ENCODE results near the gene CDH4.
"Not testable (repeated sequence)": the region's sequence is repeated elsewhere in the genome, so short reads cannot be mapped to it uniquely, and the experiment has no call there.

DNA sequence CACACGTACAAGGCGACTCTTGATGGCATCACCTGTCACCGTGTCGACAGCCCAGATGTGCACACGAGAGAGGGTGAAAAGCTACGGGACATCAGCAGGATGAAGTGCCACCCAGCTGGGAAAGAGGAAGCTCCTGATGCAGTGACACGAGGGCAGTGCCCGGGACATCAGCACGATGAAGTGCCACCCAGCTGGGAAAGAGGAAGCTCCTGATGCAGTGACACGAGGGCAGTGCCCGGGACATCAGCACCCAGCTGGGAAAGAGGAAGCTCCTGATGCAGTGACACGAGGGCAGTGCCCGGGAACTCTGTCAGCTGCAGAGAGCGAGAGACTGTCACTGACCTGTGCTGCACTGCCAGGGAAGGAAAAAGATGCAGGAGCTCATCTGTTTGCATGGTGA, 732.4 kb downstream of the CDH4 start:
- TF ChIP-seq, protein P1, sequence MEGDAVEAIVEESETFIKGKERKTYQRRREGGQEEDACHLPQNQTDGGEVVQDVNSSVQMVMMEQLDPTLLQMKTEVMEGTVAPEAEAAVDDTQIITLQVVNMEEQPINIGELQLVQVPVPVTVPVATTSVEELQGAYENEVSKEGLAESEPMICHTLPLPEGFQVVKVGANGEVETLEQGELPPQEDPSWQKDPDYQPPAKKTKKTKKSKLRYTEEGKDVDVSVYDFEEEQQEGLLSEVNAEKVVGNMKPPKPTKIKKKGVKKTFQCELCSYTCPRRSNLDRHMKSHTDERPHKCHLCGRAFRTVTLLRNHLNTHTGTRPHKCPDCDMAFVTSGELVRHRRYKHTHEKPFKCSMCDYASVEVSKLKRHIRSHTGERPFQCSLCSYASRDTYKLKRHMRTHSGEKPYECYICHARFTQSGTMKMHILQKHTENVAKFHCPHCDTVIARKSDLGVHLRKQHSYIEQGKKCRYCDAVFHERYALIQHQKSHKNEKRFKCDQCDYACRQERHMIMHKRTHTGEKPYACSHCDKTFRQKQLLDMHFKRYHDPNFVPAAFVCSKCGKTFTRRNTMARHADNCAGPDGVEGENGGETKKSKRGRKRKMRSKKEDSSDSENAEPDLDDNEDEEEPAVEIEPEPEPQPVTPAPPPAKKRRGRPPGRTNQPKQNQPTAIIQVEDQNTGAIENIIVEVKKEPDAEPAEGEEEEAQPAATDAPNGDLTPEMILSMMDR (IDR thresholded peaks at IDR 0.05 in 8 of 11, conservative IDR thresholded peaks at IDR 0.05 in 3 of 11): not testable (repeated sequence)
- TF ChIP-seq POLR2A, POLR2AphosphoS5 (IDR thresholded peaks at IDR 0.05): not testable (repeated sequence)
